Lower leg skin (tissue), 3 donors: ENCODE results near the gene CLASP1.

Source experiments
- POLR2A ChIP-seq, 2 donors: fragments of 450-650 bp; IDR thresholded peaks; one replicate each; pipeline ENCODE4 v1.6.1; 2016 to 2017; ENCODE audit warnings: antibody characterized with exemption in 2 of 2, mild to moderate bottlenecking in 1 of 2, moderate library complexity in 1 of 2
- TF ChIP-seq, protein P1 (sequence below), 3 donors: fragments of 450-650 bp; IDR thresholded peaks; one replicate each; pipeline ENCODE4 v1.5.1; 2016; ENCODE audit warnings: antibody characterized with exemption in 3 of 3, mild to moderate bottlenecking in 3 of 3, moderate library complexity in 2 of 3

DNA sequence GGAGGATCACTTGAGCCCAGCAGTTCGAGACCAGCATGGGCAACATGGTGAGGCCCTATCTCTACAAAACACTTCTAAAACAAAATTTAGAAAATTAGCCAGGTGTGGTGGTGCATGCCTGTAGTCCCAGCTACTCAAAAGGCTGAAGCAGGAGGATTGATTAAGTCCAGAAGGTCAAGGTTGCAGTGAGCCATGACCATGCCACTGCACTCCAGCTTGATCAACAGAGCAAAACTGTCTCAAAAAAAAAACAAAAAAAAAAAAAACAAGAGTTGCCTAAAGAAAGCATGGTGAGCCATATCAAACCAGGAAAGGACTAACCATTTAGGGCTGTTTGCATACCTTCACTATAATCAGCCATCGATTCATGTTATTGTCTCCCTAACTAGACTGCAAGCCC is 4.5 kb downstream of the CLASP1 start:
- TF ChIP-seq, protein P1, sequence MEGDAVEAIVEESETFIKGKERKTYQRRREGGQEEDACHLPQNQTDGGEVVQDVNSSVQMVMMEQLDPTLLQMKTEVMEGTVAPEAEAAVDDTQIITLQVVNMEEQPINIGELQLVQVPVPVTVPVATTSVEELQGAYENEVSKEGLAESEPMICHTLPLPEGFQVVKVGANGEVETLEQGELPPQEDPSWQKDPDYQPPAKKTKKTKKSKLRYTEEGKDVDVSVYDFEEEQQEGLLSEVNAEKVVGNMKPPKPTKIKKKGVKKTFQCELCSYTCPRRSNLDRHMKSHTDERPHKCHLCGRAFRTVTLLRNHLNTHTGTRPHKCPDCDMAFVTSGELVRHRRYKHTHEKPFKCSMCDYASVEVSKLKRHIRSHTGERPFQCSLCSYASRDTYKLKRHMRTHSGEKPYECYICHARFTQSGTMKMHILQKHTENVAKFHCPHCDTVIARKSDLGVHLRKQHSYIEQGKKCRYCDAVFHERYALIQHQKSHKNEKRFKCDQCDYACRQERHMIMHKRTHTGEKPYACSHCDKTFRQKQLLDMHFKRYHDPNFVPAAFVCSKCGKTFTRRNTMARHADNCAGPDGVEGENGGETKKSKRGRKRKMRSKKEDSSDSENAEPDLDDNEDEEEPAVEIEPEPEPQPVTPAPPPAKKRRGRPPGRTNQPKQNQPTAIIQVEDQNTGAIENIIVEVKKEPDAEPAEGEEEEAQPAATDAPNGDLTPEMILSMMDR (IDR thresholded peaks at IDR 0.05) = no peak
- no peak for TF ChIP-seq POLR2A (IDR thresholded peaks at IDR 0.05)
